Measurements from ENCODE around the gene H1-8. TPM values are rescaled to one million over a fixed set of nuclear protein-coding genes. Genes with fewer than 3 reads are reported as not detected.
A peak's percentile ranks its signal among the peaks of the same experiment; 100 is the strongest.
"Not testable (repeated sequence)": the region's sequence is repeated elsewhere in the genome, so short reads cannot be mapped to it uniquely, and the experiment has no call there.

H1-8 gene
- total RNA-seq, 1 donor from 2014 or later: not detected

GRCh38 chr3:129532261-129532660 is 10.7 kb upstream of the H1-8 start:
- DNase-seq (ENCODE audit: low read depth in 2 of 2): no peak

DNA sequence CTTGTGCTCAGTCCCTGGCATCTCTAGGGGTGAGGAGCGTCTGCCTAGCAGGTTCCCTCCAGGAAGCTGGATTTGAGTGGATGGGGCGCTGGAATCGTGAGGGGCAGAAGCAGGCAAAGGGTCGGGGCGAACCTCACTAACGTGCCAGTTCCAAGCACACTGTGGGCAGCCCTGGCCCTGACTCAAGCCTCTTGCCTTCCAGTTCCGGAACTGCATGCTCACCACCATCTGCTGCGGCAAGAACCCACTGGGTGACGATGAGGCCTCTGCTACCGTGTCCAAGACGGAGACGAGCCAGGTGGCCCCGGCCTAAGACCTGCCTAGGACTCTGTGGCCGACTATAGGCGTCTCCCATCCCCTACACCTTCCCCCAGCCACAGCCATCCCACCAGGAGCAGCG is 9.6 kb upstream of the H1-8 start:
- no peak for DNase-seq (ENCODE audit: low read depth in 2 of 2)

DNA sequence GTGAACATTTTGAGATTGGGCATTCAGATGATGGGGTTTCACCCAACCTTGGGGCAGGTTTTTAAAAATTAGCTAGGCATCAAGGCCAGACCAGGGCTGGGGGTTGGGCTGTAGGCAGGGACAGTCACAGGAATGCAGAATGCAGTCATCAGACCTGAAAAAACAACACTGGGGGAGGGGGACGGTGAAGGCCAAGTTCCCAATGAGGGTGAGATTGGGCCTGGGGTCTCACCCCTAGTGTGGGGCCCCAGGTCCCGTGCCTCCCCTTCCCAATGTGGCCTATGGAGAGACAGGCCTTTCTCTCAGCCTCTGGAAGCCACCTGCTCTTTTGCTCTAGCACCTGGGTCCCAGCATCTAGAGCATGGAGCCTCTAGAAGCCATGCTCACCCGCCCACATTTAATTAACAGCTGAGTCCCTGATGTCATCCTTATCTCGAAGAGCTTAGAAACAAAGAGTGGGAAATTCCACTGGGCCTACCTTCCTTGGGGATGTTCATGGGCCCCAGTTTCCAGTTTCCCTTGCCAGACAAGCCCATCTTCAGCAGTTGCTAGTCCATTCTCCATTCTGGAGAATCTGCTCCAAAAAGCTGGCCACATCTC is 8.4 kb upstream of the H1-8 start:
- DNase-seq (ENCODE audit: low read depth in 2 of 2): no peak

DNA sequence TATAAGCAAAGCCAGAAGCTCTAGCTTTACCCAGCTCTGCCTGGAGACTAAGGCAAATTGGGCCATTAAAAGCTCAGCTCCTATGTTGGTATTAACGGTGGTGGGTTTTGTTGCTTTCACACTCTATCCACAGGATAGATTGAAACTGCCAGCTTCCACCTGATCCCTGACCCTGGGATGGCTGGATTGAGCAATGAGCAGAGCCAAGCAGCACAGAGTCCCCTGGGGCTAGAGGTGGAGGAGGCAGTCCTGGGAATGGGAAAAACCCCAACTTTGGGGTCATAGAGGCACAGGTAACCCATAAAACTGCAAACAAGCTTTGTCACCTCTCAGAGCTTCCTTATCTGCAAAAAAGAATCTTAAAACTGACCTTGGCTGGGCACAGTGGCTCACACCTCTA is 7.9 kb upstream of the H1-8 start:
- DNase-seq (ENCODE audit: low read depth in 2 of 2): no peak

- no peak for DNase-seq (ENCODE audit: low read depth in 2 of 2)
These were observed 6.7 kb upstream of the H1-8 start for GRCh38 chr3:129536374-129536667.

GRCh38 chr3:129536804-129537203 is 6.2 kb upstream of the H1-8 start:
- DNase-seq (ENCODE audit: low read depth in 2 of 2): no peak

DNA sequence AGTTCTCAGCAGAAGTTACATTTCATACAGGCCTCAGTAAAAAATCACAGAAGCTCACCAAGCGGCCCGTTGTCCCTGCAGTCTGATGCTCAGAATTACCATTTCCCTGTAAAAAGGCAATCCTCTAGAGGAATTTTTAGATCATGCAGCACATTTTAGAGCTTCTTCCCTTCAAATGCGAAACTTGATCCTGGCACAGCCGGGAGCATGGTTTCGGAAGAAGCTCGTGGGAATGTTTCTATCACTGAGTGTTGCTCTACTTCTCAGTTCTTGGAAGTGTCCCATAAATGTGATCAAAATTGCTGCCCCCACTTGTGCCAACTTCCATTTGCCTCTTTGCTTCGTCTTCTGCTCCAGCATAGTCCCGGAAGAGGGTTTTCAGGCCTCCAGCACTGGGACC is 3.8 kb upstream of the H1-8 start:
- DNase-seq (ENCODE audit: low read depth in 2 of 2): no peak

GRCh38 chr3:129540776-129541516 is 2.0 kb upstream of the H1-8 start:
- DNase-seq (ENCODE audit: low read depth in 2 of 2): no peak

DNA sequence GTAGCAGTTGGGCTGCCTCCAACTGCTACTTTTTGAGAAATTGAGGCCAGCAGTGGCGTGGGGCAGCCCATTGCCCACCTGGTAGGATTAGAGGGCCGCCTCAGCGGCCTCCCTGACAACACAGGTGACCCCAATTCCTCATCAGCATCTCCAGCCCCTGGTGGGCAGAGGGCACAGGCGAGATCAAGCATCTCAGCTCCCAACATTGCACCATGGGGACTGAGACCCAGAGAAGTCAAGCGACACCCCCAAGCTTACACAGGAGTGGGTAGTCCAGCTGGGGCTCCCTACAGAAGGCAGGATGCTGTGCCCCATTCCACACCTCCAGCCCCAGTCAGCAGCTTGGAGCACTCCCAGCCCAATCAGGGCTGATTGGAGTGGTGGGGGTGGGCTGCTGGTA is 228 bp upstream of the H1-8 start:
- DNase-seq (ENCODE audit: low read depth in 2 of 2): no peak

DNA sequence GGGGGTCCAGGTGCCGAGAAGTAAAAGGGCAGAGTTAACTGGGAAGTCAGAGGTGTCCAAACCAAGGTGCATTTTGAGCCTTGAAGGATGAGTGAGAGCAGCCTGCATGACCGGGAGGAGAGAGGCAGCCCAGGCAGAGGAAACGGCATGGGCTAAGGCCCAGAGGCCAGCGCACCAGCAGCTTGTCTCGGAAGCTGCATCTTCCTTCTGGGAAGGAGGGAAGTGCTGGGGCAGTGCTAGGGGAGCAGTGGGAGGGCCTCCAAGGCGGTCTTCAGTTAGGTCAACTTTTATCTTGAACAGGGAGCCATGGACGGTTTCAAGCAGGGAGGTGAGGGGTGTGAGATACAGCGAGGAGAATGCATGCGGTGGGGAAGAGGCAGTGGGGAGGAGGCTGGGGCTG is 1.0 kb downstream of the H1-8 start:
- no peak for DNase-seq (ENCODE audit: low read depth in 2 of 2)

- DNase-seq (ENCODE audit: low read depth in 2 of 2): not testable (repeated sequence)
These were observed 3.0 kb downstream of the H1-8 start for GRCh38 chr3:129545951-129546350.

GRCh38 chr3:129547241-129547640 is 4.3 kb downstream of the H1-8 start:
- DNase-seq (ENCODE audit: low read depth in 2 of 2): no peak

GRCh38 chr3:129548104-129548965 is 5.4 kb downstream of the H1-8 start:
- DNase-seq (ENCODE audit: low read depth in 2 of 2): no peak

- DNase-seq (ENCODE audit: low read depth in 2 of 2): peak in 1 of 2 donors; percentile 52
These were observed 6.2 kb downstream of the H1-8 start for GRCh38 chr3:129549006-129549800.

- no peak for DNase-seq (ENCODE audit: low read depth in 2 of 2)
These were observed 6.8 kb downstream of the H1-8 start for GRCh38 chr3:129549805-129550204.

GRCh38 chr3:129552287-129553050 is 9.5 kb downstream of the H1-8 start:
- DNase-seq (ENCODE audit: low read depth in 2 of 2): peak in 1 of 2 donors; percentile 60

DNA sequence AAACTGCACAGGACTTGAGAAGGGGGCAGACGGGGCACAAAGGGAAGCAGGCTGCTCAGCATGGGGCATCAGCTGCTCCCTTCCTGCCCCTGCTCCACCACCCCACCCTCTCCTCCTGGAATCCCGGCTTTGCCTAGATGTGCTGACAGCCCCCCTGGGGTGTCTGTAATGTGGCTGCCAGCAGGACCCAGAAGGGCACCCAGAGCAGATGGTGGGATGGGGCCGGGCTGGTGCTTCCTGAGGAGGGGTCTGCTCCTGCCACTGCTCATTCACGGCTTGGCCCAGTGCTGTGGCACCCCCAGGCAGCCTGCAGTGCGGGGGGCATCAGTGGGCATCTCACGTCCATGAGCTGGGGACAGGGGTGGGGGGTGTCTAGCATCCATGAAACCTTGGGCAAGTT is 10.2 kb downstream of the H1-8 start:
- no peak for DNase-seq (ENCODE audit: low read depth in 2 of 2)

DNA sequence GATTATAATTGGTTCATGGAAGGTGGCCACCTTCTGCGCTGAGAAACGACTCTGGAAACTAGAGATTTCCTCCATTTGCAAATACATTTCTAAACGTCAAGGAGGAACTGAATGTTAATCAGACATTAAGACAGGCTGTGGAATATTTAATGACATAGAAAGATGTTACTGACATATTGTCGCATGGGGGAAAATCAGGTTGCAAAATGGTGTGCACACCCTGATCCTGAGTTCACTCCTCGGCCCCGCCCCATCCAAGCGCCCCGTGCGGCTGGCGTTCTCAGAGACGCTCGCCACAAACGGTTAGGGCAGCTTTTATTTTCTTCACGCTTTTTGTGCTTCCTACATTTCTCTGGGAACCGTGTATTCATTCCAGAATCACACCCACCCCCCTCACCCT is 10.7 kb downstream of the H1-8 start:
- no peak for DNase-seq (ENCODE audit: low read depth in 2 of 2)

DNA sequence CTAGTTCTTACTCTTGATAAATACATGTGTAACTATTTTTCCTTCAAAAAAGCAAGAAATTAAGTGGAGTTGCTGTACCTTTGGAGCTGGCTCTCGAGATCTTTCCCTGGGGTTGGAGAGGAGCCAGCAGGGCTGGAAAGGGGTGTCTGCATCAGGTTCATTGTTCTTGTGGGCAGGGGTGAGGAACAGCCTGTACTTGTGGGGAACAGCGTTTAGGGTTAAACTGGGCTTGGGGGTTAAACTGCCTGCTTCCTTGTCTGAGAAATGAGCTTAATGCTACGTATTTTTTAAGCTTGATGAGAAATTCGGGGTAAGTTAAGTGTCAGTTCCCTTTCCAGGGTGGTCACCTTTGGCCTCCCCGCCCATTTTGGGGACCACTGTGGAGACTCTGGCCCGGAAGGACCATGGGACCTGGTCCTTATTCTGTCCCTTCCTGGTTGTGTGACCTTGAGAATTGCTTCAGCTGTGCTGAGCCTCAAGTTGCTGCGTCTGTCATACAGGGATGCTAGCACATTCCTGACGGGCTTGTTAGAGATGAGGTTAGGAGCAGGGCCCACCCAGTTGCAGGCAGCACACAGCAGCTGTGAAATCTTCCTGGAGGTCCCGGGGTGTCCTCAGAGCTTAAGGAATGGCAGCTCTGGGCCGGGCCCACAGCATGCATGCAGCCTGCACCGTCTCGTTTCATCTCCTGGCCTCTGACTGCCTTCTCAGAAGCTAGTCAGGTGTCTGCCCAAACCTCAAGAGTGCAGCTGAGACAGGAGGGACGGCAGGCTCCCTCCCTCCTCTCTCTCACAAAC is 11.6 kb downstream of the H1-8 start:
- DNase-seq (ENCODE audit: low read depth in 2 of 2): no peak

DNA sequence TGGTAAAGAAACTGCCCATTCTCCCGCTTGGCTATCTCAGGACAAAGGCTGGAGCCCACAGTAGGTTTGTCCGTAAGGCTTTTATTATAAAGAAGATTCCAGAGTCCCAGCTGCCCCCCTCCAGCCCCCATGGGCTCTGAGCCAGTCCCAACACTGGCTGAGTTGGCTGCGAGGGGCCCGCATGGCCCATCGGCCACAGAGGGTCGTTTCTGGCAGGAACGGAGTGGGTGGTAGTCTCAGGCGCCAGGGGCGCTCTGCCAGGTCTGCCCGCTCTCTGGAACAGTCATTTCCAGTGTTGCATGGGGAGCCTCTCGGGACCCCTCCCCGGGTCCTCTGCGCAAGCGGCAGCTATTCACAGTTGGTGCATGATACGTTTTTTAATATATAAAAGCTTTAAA is 12.2 kb downstream of the H1-8 start:
- DNase-seq (ENCODE audit: low read depth in 2 of 2): no peak
